A673 (cell line): ENCODE measurements around the gene CLSTN3.

Experiments
- CTCF ChIP-seq: fragments of 300-800, 200-600 bp; sonication (generic); conservative IDR thresholded peaks from 2 replicates; pipeline ENCODE4 v1.5.1; 2017; ENCODE audit warnings: low read depth, mild to moderate bottlenecking, antibody characterized with exemption, low read length, moderate library complexity, mixed read lengths
- EZH2 ChIP-seq: fragments of 200-600 bp; sonication (generic); IDR thresholded peaks from 2 replicates; pipeline ENCODE4 v1.6.1; 2017; ENCODE audit warnings: borderline replicate concordance, low read depth, mild to moderate bottlenecking, mixed read lengths, antibody characterized with exemption, low read length; ENCODE audit not compliant: poor library complexity, severe bottlenecking

- no peak for TF ChIP-seq CTCF
- TF ChIP-seq EZH2, result no peak
Measured at GRCh38 chr12:7136071-7136470, 5.9 kb downstream of the CLSTN3 start.
